Tongue (tissue), 3 donors: ENCODE data around the gene SLIT3. TPM values are rescaled to one million over a fixed set of nuclear protein-coding genes. Genes with fewer than 3 reads are reported as not detected.

Experiments used
- DNase-seq: peaks from one replicate; pipeline ENCODE4 v3.0.0-alpha.2; 2015
- small RNA-seq: library from RNA; depleted of rRNA; stranded (forward); fragments of <200 nt; gene quantifications from one replicate; pipeline ENCODE3, GENCODE V24; 2014; ENCODE audit warnings: low replicate concordance
- total RNA-seq: library from RNA; depleted of rRNA; stranded (reverse); fragments of >200 nt; gene quantifications from one replicate; pipeline ENCODE4 v1.2.3, GENCODE V29; 2014

Gene SLIT3
- total RNA-seq, 1 donor from 2014 or later, result 21.4 TPM

DNA sequence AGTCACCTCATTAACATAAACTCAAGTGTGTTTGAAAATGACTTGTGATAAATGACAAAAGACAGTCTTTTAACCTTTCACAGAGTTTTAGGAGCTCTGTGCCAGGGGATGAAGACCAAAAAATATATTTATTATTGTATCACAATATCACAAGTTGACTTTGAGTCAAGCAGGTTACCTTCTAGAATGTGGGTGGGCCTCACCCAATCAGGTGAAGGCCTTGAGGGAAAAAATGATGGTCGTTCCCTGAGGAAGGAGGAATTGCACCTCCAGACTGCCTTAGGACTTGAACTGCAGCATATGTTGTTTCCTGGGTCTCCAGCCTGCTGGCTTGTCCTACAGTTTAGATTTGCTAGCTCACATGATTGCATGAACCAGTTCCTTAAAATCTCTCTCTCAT, 680.1 kb downstream of the SLIT3 start:
- no peak for DNase-seq

DNA sequence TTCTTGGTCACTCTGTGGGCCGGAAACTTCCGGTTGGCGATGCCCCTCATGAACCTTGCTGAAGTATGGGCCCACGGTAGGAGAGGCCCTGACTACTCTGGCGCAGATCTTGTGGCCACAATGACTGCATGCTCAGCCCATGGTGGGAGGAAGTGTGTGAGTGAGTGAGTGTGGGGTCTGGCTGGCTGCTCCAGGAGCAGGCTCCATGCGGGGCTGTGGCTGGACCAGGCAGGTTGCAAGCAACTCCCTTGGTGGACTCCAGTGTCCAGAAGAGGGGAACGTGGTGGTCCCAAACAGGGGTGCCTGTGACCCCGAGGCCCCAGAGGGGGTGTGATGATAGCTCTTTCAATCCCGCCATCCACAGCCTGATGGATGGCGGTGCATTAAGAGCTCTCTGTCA, 686.3 kb downstream of the SLIT3 start:
- no peak for DNase-seq

DNA sequence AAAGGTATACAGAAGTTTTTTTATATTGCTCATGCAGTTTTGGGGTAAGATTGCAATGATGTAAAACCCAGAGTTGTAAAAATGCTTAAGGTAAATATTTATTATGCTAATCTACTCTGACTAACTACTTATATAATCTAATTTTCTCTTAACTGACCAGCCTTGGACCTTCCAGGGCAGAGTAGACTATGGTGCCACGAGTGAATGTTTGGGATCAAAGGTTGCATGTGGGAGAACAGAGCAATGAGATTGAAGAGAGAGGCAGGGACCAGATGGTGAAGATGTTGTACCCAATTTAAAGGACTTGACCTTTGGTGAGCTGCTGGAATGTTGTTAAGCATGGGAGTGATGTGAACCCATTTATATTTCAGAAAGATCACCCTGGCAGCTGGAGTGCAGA, 686.9 kb downstream of the SLIT3 start:
- DNase-seq, result no peak

DNA sequence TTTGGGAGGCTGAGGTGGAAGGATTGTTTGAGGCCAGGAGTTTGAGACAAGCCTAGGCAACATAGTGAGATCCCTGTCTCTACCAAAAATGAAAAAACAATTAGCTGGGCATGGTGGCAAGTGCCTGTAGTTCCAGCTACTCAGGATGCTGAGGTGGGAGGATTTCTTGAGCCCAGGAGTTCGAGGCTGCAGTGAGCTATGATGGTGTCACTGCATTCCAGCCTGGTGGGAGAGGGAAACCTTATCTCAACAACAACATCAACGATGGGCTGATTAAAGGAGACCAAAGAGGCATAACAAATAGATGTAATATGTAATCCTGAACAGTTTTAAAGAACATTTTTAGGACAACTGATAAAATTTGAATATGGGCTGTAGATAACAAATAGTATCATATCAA, 687.5 kb downstream of the SLIT3 start:
- DNase-seq, result no peak

DNA sequence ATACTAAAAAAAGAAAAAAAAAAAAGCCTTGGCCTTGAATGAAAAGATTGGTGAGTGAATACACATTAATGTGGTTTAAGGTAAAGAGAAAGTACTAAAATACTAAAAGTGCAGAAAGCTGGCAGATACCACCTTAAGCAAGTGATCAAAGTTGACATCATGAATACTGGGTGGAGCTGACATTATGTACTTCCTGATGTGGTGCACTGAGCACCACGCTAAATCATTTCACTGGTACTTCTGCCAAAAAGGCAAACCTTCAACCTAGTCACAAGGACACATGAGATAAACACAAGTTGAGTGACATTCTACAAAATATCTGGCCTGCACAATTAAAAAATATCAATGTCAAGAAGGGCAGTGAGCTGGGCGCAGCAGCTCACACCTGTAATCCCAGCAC, 687.9 kb downstream of the SLIT3 start:
- DNase-seq, result no peak

DNA sequence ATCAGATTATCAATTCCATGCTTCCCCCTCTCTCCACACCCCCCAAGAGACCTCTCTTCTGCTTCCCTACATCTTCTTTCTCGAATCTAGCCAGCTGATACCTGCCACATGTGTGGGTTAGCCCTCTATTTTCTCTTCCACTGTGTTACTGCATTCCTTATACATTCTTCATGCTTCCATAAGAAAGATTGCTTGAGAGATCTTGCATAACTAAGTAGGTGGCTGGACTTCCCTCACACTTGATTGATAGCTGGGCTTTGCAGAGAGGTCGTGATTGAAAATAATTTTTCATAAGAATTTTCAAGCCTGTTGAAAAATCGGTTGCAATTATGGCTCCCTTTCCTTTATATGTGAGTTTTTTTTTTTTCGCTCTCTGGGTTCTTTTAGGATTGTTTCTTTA, 688.8 kb downstream of the SLIT3 start:
- DNase-seq, result no peak

Small RNAs within 50 kb of the gene (small RNA-seq; reads per million reads assigned to genes)
- gene MIR218-2, result 0.06 reads per million
- 0.77 reads per million, percentile 82 among the genes with 10 or more reads in this experiment for gene MIR585
- not detected for gene RF00019
